NCI-H2227 (cell line): ENCODE measurements around the gene CCNL1.
"Not testable (repeated sequence)": the region's sequence is repeated elsewhere in the genome, so short reads cannot be mapped to it uniquely, and the experiment has no call there.

Source experiments
- DNase-seq: peaks from one replicate; lab custom pipeline; 2025; ENCODE audit not compliant: unreplicated experiment; lab: John Stamatoyannopoulos, UW

CCNL1 gene

GRCh38 chr3:157159762-157160657 lies at the start of gene CCNL1:
Gene CCNL1, minus strand, starts transcription at chr3:157160147. Its CDS starts 53 bp downstream, at chr3:157160094.
- peak; percentile 96 for DNase-seq

- DNase-seq, result no peak
These were observed 44.9 kb upstream of the CCNL1 start for GRCh38 chr3:157204880-157205279.

- no peak for DNase-seq
These were observed 44.5 kb upstream of the CCNL1 start for GRCh38 chr3:157204431-157204830.

- DNase-seq, result peak; percentile 3
These were observed 41.8 kb upstream of the CCNL1 start for GRCh38 chr3:157201648-157202278.

GRCh38 chr3:157199841-157200240 lies 39.9 kb upstream of the CCNL1 start:
- DNase-seq, result no peak

- no peak for DNase-seq
These were observed 36.0 kb upstream of the CCNL1 start for GRCh38 chr3:157195965-157196364.

- DNase-seq, result not testable (repeated sequence)
These were observed 31.2 kb upstream of the CCNL1 start for GRCh38 chr3:157191149-157191548.

- DNase-seq, result no peak
These were observed 30.5 kb upstream of the CCNL1 start for GRCh38 chr3:157190380-157190872.

GRCh38 chr3:157188391-157188790 lies 28.4 kb upstream of the CCNL1 start:
- no peak for DNase-seq

GRCh38 chr3:157182879-157183278 lies 22.9 kb upstream of the CCNL1 start:
- no peak for DNase-seq

- no peak for DNase-seq
These were observed 20.3 kb upstream of the CCNL1 start for GRCh38 chr3:157180262-157180661.

- no peak for DNase-seq
These were observed 19.4 kb upstream of the CCNL1 start for GRCh38 chr3:157179365-157179803.

- DNase-seq, result not testable (repeated sequence)
These were observed 18.8 kb upstream of the CCNL1 start for GRCh38 chr3:157178503-157179364.

GRCh38 chr3:157177801-157178453 lies 18.0 kb upstream of the CCNL1 start:
- not testable (repeated sequence) for DNase-seq

GRCh38 chr3:157176934-157177333 lies 17.0 kb upstream of the CCNL1 start:
- DNase-seq, result no peak

- peak; percentile 35 for DNase-seq
These were observed 16.0 kb upstream of the CCNL1 start for GRCh38 chr3:157175691-157176507.

- DNase-seq, result peak; percentile 99
These were observed 14.9 kb upstream of the CCNL1 start for GRCh38 chr3:157174649-157175498.

GRCh38 chr3:157174290-157174648 lies 14.3 kb upstream of the CCNL1 start:
- DNase-seq, result peak; percentile 60

- not testable (repeated sequence) for DNase-seq
These were observed 13.4 kb upstream of the CCNL1 start for GRCh38 chr3:157173343-157173742.
